Measurements from ENCODE around the gene ECEL1. TPM values are rescaled to one million over a fixed set of nuclear protein-coding genes. Genes with fewer than 3 reads are reported as not detected.

ECEL1 gene
- total and polyA plus RNA-seq, 7 donors = 0.16 to 6.1 (median 0.71) TPM; not detected in 2

- DNase-seq = no peak
- TF ChIP-seq POLR2A (IDR thresholded peaks at IDR 0.05) (no peak), CTCF (IDR thresholded peaks at IDR 0.05) (no peak), EP300 (IDR thresholded peaks at IDR 0.05) (no peak), POLR2AphosphoS5 (IDR thresholded peaks at IDR 0.05) (no peak)
- H3K4me1 ChIP-seq = peaks cover 0 to 21% (median 21%) of the 10 kb centered on the region in 4 donors
- no peaks in the 10 kb centered on the region for H3K9me3 ChIP-seq
- 57 to 75% methylated on average over 9 of the region's 9 CpGs for WGBS, 2 donors
- no peak overlapping the region for H3K27ac ChIP-seq
- H3K27me3 ChIP-seq = peaks cover 0 to 30% (median 5%) of the 10 kb centered on the region in 3 donors
- intact Hi-C loops (cut with DNase I) = no loop called here
- H3K4me3 ChIP-seq = no peak overlapping the region
- H3K36me3 ChIP-seq = no peaks in the 10 kb centered on the region
Measured at GRCh38 chr2:232501331-232501771, 13.7 kb upstream of the ECEL1 start.

DNA sequence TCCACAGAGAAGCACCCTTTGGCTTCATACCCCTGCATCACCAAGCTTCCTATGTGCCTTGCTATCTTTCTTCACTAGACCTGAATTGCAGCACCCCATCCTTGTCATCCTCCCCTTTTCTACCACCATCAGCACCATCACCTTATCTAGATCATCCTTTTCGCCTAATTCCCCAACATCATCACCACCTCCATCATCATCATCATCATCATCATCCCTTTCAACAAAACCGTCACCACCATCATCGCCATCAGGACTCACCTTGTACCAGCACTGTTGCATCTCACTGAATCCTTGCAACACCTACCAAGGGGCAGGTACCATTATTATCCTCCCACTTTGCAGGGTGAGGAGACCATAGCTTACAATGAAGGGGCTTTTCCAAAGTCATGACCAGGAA is 10.8 kb upstream of the ECEL1 start:
- Histone ChIP-seq H3K27me3 (peaks cover 0 to 12% (median 0%) of the 10 kb centered on the region in 3 donors), H3K4me3 (no peak overlapping the region), H3K27ac (no peak overlapping the region), H3K36me3 (no peaks in the 10 kb centered on the region), H3K9me3 (no peaks in the 10 kb centered on the region), H3K4me1 (peaks cover 0 to 18% (median 16%) of the 10 kb centered on the region in 4 donors)
- no peak for DNase-seq
- intact Hi-C loops (cut with DNase I) = no loop called here
- no peak for TF ChIP-seq CTCF (IDR thresholded peaks at IDR 0.05)
- TF ChIP-seq POLR2A (IDR thresholded peaks at IDR 0.05) = no peak
- no peak for TF ChIP-seq EP300 (IDR thresholded peaks at IDR 0.05)
- TF ChIP-seq POLR2AphosphoS5 (IDR thresholded peaks at IDR 0.05) = no peak
- whole genome bisulfite sequencing, 2 donors = 91% methylated on average over 3 of the region's 3 CpGs

GRCh38 chr2:232497348-232497747 is 9.7 kb upstream of the ECEL1 start:
- no peak for DNase-seq
- peaks cover 0 to under 1% (median 0%) of the 10 kb centered on the region in 3 donors for H3K27me3 ChIP-seq
- H3K9me3 ChIP-seq = no peaks in the 10 kb centered on the region
- H3K27ac ChIP-seq = no peak overlapping the region
- TF ChIP-seq EP300 (IDR thresholded peaks at IDR 0.05) (no peak), POLR2AphosphoS5 (IDR thresholded peaks at IDR 0.05) (no peak), POLR2A (IDR thresholded peaks at IDR 0.05) (no peak)
- WGBS, 2 donors = 81 to 82% methylated on average over 13 of the region's 13 CpGs
- H3K36me3 ChIP-seq = no peaks in the 10 kb centered on the region
- intact Hi-C loops (cut with DNase I) = no loop called here
- no peak overlapping the region for H3K4me3 ChIP-seq
- H3K4me1 ChIP-seq = peaks cover 0 to 7% (median 5%) of the 10 kb centered on the region in 4 donors

DNA sequence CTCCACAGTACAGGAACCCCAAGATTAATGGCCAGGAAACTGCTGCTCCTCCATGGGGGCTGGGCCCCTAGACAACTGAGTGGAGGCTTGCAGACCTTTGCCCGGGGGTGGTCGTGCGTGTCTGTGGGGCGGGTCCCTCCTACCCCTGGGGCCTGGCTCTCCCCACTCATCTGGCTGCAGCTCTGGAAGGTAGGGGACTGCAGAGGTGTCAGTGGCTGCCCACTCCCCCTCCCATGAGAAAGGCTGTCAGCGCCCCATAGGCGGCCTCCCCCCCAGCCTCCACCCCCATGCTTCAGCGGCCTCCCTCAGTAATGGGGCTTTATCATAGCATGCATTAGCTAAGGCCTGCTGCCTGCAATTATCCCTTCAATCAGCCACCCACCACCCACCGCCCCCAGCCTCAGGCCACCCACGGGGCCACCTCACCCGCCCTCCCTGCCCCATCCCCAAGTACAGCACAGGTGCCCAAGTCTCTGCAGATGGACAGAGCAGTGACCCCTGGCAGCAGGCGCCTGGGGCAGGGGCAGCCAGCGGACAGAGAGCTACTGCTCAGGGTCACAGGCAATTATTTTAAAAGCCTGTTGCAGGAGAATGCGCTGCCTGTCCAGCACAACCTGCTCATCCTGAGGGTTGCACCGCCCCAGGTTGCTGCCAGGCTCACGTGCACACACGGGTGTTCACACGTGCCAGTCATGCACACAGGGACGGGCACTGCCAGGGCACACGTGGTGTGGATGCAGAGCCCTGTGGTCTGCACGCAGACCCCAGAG is 9.1 kb upstream of the ECEL1 start:
- TF ChIP-seq CTCF (IDR thresholded peaks at IDR 0.05) (no peak), POLR2AphosphoS5 (IDR thresholded peaks at IDR 0.05) (no peak), EP300 (IDR thresholded peaks at IDR 0.05) (no peak), POLR2A (IDR thresholded peaks at IDR 0.05) (no peak)
- Histone ChIP-seq H3K36me3 (no peaks in the 10 kb centered on the region), H3K4me1 (peaks cover 0 to under 1% (median 0%) of the 10 kb centered on the region in 4 donors), H3K9me3 (no peaks in the 10 kb centered on the region), H3K27ac (no peak overlapping the region), H3K27me3 (no peaks in the 10 kb centered on the region), H3K4me3 (no peak overlapping the region)
- intact Hi-C loops (cut with DNase I) = no loop called here
- WGBS, 2 donors = 71 to 79% methylated on average over 20 of the region's 20 CpGs
- no peak for DNase-seq

DNA sequence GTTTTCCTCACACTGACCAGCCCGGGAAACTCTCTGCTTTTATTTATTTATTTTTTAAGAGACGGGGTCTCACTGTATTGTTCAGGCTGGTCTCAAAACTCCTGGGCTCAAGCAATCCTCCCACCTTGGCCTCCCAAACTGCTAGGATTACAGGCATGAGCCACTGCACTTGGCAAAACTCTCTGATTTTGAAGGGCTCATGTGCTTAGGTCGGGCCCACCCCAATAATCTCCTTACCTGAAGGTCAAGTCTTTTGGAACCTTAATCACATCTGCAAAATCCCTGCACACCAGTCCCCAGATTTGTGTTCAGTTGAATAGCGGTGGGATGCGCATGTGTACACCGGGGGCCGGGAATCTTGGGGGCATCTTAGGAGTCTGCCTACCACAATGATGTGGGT is 7.7 kb upstream of the ECEL1 start:
- no peaks in the 10 kb centered on the region for H3K9me3 ChIP-seq
- H3K4me1 ChIP-seq = no peaks in the 10 kb centered on the region
- intact Hi-C loops (cut with DNase I) = no loop called here
- no peaks in the 10 kb centered on the region for H3K36me3 ChIP-seq
- TF ChIP-seq POLR2A (IDR thresholded peaks at IDR 0.05) (no peak), POLR2AphosphoS5 (IDR thresholded peaks at IDR 0.05) (no peak), CTCF (IDR thresholded peaks at IDR 0.05) (no peak), EP300 (IDR thresholded peaks at IDR 0.05) (no peak)
- no peak for DNase-seq
- no peak overlapping the region for H3K27ac ChIP-seq
- H3K4me3 ChIP-seq = no peak overlapping the region
- WGBS, 2 donors = 86 to 89% methylated on average over 7 of the region's 7 CpGs
- peaks cover 0 to under 1% (median 0%) of the 10 kb centered on the region in 3 donors for H3K27me3 ChIP-seq
